ENCODE results near the gene SCARB1.

DNA sequence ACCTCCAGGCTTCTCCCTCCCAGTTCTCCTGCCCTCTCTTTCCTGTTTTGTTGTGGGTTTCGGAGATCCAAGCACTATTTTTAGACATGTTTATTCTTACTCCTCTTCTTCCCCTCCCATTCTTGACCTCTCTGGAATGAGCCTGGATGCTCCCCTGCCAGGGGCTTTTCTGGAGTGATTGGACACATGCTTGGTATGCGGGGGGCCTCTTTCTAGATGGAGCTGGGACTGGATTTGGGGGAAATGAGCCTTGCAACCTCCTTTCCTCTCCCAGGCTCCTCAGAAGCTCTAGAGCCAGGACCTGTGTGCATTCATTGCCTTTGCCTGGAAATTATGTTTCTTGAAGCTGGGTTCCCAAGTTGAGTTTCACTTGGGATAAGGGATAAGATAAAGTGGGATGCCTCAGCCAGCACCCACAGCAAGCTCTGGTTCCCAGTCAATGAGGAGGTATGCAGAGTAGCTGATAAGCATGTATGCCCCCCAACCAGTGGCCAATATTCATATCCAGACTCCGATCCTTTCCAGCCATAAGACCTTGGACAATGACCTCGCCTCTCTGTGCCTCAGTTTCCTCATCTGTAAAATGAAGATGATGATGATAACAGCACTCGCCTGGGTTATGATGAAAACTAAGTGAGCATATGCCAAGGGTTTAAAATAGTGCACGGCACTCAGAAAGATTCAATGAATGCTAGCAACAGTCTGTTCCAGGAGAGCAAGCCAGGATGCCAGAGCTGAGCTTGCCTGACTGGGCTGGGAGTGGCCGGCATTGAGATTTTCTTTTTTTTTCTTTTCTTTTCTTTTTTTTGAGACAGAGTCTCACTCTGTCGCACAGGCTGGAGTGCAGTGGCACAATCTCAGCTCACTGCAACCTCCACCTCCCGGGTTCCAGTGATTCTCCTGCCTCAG lies 97.8 kb downstream of the SCARB1 start:
- TF ChIP-seq, protein P1, sequence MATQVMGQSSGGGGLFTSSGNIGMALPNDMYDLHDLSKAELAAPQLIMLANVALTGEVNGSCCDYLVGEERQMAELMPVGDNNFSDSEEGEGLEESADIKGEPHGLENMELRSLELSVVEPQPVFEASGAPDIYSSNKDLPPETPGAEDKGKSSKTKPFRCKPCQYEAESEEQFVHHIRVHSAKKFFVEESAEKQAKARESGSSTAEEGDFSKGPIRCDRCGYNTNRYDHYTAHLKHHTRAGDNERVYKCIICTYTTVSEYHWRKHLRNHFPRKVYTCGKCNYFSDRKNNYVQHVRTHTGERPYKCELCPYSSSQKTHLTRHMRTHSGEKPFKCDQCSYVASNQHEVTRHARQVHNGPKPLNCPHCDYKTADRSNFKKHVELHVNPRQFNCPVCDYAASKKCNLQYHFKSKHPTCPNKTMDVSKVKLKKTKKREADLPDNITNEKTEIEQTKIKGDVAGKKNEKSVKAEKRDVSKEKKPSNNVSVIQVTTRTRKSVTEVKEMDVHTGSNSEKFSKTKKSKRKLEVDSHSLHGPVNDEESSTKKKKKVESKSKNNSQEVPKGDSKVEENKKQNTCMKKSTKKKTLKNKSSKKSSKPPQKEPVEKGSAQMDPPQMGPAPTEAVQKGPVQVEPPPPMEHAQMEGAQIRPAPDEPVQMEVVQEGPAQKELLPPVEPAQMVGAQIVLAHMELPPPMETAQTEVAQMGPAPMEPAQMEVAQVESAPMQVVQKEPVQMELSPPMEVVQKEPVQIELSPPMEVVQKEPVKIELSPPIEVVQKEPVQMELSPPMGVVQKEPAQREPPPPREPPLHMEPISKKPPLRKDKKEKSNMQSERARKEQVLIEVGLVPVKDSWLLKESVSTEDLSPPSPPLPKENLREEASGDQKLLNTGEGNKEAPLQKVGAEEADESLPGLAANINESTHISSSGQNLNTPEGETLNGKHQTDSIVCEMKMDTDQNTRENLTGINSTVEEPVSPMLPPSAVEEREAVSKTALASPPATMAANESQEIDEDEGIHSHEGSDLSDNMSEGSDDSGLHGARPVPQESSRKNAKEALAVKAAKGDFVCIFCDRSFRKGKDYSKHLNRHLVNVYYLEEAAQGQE (IDR thresholded peaks at IDR 0.05; ENCODE audit: insufficient replicate concordance, low read depth), result no peak
- TF ChIP-seq, protein P2, sequence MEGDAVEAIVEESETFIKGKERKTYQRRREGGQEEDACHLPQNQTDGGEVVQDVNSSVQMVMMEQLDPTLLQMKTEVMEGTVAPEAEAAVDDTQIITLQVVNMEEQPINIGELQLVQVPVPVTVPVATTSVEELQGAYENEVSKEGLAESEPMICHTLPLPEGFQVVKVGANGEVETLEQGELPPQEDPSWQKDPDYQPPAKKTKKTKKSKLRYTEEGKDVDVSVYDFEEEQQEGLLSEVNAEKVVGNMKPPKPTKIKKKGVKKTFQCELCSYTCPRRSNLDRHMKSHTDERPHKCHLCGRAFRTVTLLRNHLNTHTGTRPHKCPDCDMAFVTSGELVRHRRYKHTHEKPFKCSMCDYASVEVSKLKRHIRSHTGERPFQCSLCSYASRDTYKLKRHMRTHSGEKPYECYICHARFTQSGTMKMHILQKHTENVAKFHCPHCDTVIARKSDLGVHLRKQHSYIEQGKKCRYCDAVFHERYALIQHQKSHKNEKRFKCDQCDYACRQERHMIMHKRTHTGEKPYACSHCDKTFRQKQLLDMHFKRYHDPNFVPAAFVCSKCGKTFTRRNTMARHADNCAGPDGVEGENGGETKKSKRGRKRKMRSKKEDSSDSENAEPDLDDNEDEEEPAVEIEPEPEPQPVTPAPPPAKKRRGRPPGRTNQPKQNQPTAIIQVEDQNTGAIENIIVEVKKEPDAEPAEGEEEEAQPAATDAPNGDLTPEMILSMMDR (IDR thresholded peaks at IDR 0.05; ENCODE audit: insufficient read depth, low read length), result no peak
- TF ChIP-seq POLR2AphosphoS5 (IDR thresholded peaks at IDR 0.05; ENCODE audit: low read depth) (no peak), GABPA (IDR thresholded peaks at IDR 0.05; ENCODE audit: low read depth) (no peak)

All from HL-60 (cell line).